ENCODE results near the gene CSNK2B.

The CSNK2B gene

DNA sequence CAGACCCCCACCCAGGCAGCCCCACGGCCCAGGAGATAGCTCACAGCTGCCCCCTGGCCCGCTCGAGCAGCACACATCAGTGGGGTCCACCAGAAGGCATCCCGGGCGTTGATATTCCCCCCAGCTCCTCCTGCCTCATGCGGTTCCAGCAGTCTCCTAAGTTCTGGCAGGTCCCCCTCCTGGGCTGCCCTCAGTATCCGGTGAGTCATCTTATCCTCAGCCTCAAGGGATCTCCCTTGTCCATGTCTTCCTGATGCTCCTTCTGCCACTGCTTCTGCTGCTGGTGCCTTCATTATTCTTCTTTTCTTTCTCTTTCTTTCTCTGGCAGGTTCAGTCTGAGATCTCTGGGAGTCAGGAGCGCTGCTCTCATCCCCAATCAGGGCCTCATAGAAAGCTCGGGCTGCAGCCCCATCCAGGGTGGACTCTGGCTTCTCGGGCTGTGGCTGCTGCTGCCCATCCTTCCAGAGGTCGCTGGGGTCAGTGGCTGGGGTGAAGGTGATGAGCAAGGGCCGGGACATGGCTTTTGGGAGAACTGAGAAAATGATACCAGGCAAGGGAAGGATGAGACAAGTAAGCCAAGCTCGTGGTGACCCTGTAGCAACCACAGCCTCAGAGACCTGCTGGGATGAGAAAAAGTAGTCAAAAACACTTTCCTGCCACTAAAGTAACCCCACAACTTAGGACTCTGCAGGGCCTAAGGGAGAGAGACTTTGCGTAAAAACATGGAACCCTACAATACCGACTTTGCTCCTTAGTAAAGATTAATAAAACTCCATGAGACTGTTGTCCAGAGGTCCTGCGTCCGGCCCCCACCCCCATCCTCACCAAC is 1.7 kb upstream of the CSNK2B start (continued):
- TF ChIP-seq, protein P1, sequence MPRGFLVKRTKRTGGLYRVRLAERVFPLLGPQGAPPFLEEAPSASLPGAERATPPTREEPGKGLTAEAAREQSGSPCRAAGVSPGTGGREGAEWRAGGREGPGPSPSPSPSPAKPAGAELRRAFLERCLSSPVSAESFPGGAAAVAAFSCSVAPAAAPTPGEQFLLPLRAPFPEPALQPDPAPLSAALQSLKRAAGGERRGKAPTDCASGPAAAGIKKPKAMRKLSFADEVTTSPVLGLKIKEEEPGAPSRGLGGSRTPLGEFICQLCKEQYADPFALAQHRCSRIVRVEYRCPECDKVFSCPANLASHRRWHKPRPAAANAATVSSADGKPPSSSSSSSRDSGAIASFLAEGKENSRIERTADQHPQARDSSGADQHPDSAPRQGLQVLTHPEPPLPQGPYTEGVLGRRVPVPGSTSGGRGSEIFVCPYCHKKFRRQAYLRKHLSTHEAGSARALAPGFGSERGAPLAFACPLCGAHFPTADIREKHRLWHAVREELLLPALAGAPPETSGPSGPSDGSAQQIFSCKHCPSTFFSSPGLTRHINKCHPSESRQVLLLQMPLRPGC (tag by site-specific recombination; IDR thresholded peaks at IDR 0.05): no peak
- TF ChIP-seq, protein P2, sequence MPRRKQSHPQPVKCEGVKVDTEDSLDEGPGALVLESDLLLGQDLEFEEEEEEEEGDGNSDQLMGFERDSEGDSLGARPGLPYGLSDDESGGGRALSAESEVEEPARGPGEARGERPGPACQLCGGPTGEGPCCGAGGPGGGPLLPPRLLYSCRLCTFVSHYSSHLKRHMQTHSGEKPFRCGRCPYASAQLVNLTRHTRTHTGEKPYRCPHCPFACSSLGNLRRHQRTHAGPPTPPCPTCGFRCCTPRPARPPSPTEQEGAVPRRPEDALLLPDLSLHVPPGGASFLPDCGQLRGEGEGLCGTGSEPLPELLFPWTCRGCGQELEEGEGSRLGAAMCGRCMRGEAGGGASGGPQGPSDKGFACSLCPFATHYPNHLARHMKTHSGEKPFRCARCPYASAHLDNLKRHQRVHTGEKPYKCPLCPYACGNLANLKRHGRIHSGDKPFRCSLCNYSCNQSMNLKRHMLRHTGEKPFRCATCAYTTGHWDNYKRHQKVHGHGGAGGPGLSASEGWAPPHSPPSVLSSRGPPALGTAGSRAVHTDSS (tag by site-specific recombination; IDR thresholded peaks at IDR 0.05): no peak
- no peak for TF ChIP-seq PRDM1 (tag by site-specific recombination; IDR thresholded peaks at IDR 0.05)
- TF ChIP-seq ZNF211 (tag by site-specific recombination; IDR thresholded peaks at IDR 0.05; ENCODE audit: low read depth): no peak
- no peak for TF ChIP-seq ZNF24 (tag by site-specific recombination; IDR thresholded peaks at IDR 0.05)
- TF ChIP-seq ZNF629 (tag by site-specific recombination; IDR thresholded peaks at IDR 0.05): no peak; the same call in 1 of the 2 replicates
- no peak for TF ChIP-seq ZNF416 (tag by site-specific recombination; IDR thresholded peaks at IDR 0.05)
- TF ChIP-seq, protein P3, sequence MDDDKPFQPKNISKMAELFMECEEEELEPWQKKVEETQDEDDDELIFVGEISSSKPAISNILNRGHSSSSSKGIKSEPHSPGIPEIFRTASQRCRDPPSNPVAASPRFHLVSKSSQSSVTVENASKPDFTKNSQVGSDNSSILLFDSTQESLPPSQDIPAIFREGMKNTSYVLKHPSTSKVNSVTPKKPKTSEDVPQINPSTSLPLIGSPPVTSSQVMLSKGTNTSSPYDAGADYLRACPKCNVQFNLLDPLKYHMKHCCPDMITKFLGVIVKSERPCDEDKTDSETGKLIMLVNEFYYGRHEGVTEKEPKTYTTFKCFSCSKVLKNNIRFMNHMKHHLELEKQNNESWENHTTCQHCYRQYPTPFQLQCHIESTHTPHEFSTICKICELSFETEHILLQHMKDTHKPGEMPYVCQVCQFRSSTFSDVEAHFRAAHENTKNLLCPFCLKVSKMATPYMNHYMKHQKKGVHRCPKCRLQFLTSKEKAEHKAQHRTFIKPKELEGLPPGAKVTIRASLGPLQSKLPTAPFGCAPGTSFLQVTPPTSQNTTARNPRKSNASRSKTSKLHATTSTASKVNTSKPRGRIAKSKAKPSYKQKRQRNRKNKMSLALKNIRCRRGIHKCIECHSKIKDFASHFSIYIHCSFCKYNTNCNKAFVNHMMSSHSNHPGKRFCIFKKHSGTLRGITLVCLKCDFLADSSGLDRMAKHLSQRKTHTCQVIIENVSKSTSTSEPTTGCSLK (tag by site-specific recombination; IDR thresholded peaks at IDR 0.05): no peak
- no peak for TF ChIP-seq SCRT1 (tag by site-specific recombination; IDR thresholded peaks at IDR 0.05; ENCODE audit: borderline replicate concordance)
- TF ChIP-seq ZNF423 (tag by site-specific recombination; IDR thresholded peaks at IDR 0.05): no peak
- TF ChIP-seq, protein P4, sequence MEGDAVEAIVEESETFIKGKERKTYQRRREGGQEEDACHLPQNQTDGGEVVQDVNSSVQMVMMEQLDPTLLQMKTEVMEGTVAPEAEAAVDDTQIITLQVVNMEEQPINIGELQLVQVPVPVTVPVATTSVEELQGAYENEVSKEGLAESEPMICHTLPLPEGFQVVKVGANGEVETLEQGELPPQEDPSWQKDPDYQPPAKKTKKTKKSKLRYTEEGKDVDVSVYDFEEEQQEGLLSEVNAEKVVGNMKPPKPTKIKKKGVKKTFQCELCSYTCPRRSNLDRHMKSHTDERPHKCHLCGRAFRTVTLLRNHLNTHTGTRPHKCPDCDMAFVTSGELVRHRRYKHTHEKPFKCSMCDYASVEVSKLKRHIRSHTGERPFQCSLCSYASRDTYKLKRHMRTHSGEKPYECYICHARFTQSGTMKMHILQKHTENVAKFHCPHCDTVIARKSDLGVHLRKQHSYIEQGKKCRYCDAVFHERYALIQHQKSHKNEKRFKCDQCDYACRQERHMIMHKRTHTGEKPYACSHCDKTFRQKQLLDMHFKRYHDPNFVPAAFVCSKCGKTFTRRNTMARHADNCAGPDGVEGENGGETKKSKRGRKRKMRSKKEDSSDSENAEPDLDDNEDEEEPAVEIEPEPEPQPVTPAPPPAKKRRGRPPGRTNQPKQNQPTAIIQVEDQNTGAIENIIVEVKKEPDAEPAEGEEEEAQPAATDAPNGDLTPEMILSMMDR (tag by site-specific recombination; IDR thresholded peaks at IDR 0.05): peak; percentile 14; the same call in 1 of the 2 replicates
- TF ChIP-seq ZNF610 (tag by site-specific recombination; IDR thresholded peaks at IDR 0.05; ENCODE audit: borderline replicate concordance): no peak; the same call in 1 of the 2 replicates
- TF ChIP-seq BCL11B (tag by site-specific recombination; IDR thresholded peaks at IDR 0.05; ENCODE audit: low read depth): no peak
- no peak for TF ChIP-seq ZNF571 (tag by site-specific recombination; IDR thresholded peaks at IDR 0.05)
- TF ChIP-seq WT1 (tag by site-specific recombination; IDR thresholded peaks at IDR 0.05): no peak
- TF ChIP-seq, protein P5, sequence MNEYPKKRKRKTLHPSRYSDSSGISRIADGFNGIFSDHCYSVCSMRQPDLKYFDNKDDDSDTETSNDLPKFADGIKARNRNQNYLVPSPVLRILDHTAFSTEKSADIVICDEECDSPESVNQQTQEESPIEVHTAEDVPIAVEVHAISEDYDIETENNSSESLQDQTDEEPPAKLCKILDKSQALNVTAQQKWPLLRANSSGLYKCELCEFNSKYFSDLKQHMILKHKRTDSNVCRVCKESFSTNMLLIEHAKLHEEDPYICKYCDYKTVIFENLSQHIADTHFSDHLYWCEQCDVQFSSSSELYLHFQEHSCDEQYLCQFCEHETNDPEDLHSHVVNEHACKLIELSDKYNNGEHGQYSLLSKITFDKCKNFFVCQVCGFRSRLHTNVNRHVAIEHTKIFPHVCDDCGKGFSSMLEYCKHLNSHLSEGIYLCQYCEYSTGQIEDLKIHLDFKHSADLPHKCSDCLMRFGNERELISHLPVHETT (tag by site-specific recombination; IDR thresholded peaks at IDR 0.05): no peak; the same call in 1 of the 2 replicates
- no peak for TF ChIP-seq ZBTB17 (tag by site-specific recombination; IDR thresholded peaks at IDR 0.05)
- no peak for TF ChIP-seq EGR2 (tag by site-specific recombination; IDR thresholded peaks at IDR 0.05; ENCODE audit: low read depth)
- TF ChIP-seq ZNF707 (tag by site-specific recombination; IDR thresholded peaks at IDR 0.05): no peak
- TF ChIP-seq, protein P6, sequence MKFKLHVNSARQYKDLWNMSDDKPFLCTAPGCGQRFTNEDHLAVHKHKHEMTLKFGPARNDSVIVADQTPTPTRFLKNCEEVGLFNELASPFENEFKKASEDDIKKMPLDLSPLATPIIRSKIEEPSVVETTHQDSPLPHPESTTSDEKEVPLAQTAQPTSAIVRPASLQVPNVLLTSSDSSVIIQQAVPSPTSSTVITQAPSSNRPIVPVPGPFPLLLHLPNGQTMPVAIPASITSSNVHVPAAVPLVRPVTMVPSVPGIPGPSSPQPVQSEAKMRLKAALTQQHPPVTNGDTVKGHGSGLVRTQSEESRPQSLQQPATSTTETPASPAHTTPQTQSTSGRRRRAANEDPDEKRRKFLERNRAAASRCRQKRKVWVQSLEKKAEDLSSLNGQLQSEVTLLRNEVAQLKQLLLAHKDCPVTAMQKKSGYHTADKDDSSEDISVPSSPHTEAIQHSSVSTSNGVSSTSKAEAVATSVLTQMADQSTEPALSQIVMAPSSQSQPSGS (tag by site-specific recombination; IDR thresholded peaks at IDR 0.05; ENCODE audit: low read depth): no peak
- no peak for TF ChIP-seq ZNF404 (tag by site-specific recombination; IDR thresholded peaks at IDR 0.05)
- peak; percentile 82 for TF ChIP-seq ZNF394 (tag by site-specific recombination; IDR thresholded peaks at IDR 0.05; ENCODE audit: borderline replicate concordance)
- no peak for TF ChIP-seq ZNF214 (tag by site-specific recombination; IDR thresholded peaks at IDR 0.05; ENCODE audit: borderline replicate concordance)
- TF ChIP-seq ZNF837 (tag by site-specific recombination; IDR thresholded peaks at IDR 0.05): no peak
- TF ChIP-seq ZNF555 (tag by site-specific recombination; conservative IDR thresholded peaks at IDR 0.05): no peak
- TF ChIP-seq YY2 (tag by site-specific recombination; IDR thresholded peaks at IDR 0.05): no peak
- no peak for TF ChIP-seq ZFP41 (tag by site-specific recombination; IDR thresholded peaks at IDR 0.05; ENCODE audit: borderline replicate concordance)
- TF ChIP-seq ZNF623 (tag by site-specific recombination; IDR thresholded peaks at IDR 0.05): no peak
- TF ChIP-seq ZNF157 (tag by site-specific recombination; IDR thresholded peaks at IDR 0.05): no peak
- TF ChIP-seq ZNF654 (tag by site-specific recombination; IDR thresholded peaks at IDR 0.05; ENCODE audit: low read depth): no peak
- TF ChIP-seq SP3 (tag by site-specific recombination; IDR thresholded peaks at IDR 0.05): no peak
